Stimulated activated naive CD8-positive, alpha-beta T cell treated with anti-CD3 and anti-CD28 coated beads, Interleukin-15, amount 100 ng/mL, for 72 hours (primary cell): ENCODE data around the gene CUL7.
"Not testable (repeated sequence)": the region's sequence is repeated elsewhere in the genome, so short reads cannot be mapped to it uniquely, and the experiment has no call there.

Experiments
- ATAC-seq: fragments of 150-1000 bp; cut with Tn5 transposase; 2 replicates; pipeline ENCODE4 v1.10.0; 2021; ENCODE audit warnings: mild to moderate bottlenecking, moderate library complexity
- DNase-seq, 2 donors: peaks; one replicate each; pipeline ENCODE4 v3.0.0; 2021 to 2022
- H3K27ac Mint-ChIP-seq, 2 donors: one replicate each; pipeline ENCODE4 v1.8.0; 2022; ENCODE audit warnings: mild to moderate bottlenecking in 2 of 2, mixed read lengths in 2 of 2, moderate library complexity in 2 of 2
- H3K27me3 Mint-ChIP-seq: one replicate; pipeline ENCODE4 v1.8.0; 2022; ENCODE audit warnings: mixed read lengths
- H3K4me1 Mint-ChIP-seq: one replicate; pipeline ENCODE4 v1.8.0; 2022; ENCODE audit warnings: mild to moderate bottlenecking, mixed read lengths
- H3K4me3 Mint-ChIP-seq, 2 donors: one replicate each; pipeline ENCODE4 v1.8.0; 2022; ENCODE audit warnings: mild to moderate bottlenecking in 2 of 2, mixed read lengths in 2 of 2, moderate library complexity in 1 of 2
- H3K9me3 Mint-ChIP-seq, 2 donors: one replicate each; pipeline ENCODE4 v1.8.0; 2022; ENCODE audit warnings: mixed read lengths in 2 of 2

CUL7 gene

DNA sequence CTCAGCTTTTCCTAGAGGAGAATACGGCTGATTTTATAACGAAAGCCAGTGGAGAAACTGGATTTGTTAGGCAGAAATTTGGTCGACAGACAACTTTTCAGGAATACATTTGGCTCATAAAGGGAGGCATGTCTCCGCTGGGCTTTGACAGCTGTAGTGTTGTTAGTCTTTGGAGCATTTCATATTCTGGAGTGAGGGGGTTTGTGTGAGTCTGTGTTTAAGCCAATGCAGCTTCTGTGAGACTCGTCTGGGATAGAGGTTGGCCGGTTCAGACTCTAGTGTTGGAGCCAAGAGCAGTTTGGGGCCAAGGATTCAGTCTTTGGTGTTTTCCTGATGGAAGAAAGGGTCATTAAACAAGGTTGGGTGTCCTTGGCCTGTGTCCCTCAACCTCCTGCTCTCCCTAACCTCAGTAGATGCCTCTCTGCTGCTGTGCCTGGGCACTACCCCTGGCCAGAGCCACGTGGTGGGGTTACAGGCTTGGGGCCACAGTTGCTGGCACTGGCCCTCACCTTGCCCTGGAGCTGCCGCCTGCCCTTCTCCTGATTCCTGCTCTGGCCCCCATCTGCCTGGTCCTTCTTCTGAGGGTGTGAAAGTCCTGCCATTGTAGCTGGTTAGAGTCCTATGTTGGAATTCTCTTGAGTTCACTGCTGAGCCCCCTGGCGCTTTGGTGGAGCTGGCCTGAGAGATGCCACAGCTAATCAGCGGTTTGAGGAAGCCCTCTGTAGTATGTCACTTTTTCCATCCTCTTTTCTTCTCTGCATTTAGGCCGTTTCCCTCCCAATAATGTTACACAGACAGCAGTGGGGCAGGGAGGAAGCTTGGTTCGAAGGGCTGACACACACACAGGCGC lies 29.4 kb upstream of the CUL7 start:
- Mint-ChIP-seq H3K9me3 (no peaks in the 10 kb centered on the region), H3K27me3 (peaks cover 10% of the 10 kb centered on the region), H3K27ac (no peak overlapping the region), H3K4me1 (peaks cover 9% of the 10 kb centered on the region), H3K4me3 (no peak overlapping the region)
- ATAC-seq (no peak), DNase-seq (no peak)

DNA sequence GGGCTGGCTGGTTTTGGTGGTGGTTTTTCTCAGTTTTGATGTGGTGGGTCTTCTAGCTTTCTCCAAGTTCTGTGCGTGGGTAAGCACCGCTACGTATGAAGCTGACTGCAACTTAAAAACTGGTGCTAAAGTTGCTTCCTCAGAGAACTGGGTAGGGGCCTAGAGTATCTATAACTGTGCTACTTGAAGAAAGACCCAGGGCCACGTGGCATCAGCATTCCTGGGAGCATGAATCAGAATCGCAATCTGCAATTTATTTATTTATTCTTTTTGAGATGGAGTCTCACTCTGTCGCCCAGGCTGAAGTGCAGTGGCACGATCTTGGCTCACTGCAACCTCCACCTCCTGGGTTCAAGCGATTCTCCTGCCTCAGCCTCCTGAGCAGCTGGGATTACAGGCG lies 28.3 kb upstream of the CUL7 start:
- not testable (repeated sequence) for H3K27ac Mint-ChIP-seq, ATAC-seq, H3K4me3 Mint-ChIP-seq, DNase-seq, H3K9me3 Mint-ChIP-seq
- H3K27me3 Mint-ChIP-seq: peaks cover 21% of the 10 kb centered on the region
- H3K4me1 Mint-ChIP-seq: peaks cover 14% of the 10 kb centered on the region

DNA sequence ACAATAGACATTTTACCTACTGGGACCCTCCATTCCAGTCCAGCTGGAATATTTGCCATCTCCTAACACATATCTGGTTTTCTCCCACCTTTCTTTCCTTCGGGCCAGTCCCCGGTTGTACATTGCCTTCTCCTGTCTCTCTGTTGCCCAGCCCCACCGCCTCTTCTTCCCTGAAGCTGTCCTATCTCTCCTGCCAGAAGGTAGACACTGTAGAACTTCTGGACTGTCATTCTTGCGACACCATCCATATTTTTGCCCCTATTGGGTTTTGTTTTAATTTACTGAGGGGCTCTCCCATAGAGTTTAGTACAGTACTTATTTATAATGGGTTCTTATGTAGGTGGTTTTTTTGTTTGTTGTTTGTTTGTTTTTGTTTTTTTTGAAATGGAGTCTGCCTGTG lies 27.4 kb upstream of the CUL7 start:
- ATAC-seq (no peak), DNase-seq (no peak)
- Mint-ChIP-seq H3K27me3 (peaks cover 28% of the 10 kb centered on the region), H3K27ac (no peak overlapping the region), H3K4me1 (peaks cover 15% of the 10 kb centered on the region), H3K9me3 (no peaks in the 10 kb centered on the region), H3K4me3 (no peak overlapping the region)

DNA sequence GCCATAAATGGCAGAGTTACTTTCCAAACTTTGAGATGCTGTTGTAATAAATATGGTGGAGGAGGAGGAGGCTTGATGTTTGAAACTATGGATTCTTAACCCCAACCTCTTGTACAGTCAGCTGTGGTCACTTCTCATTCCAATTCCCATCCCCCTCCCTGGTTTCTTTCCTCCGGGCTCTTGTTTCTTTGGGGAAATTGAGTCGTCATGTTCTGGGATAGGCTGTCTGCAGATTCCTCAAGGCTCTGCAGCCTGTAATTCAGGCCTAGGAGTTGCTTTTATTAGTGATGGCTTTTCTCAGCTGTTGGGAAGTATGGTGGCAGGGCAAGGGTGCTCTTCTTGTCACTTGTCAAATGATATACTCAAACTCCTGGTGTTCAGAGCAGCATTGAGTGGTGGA lies 25.0 kb upstream of the CUL7 start:
- DNase-seq: no peak
- H3K4me3 Mint-ChIP-seq: no peak overlapping the region
- peaks cover 11% of the 10 kb centered on the region for H3K4me1 Mint-ChIP-seq
- H3K27me3 Mint-ChIP-seq: peaks cover 35% of the 10 kb centered on the region
- ATAC-seq: no peak
- H3K9me3 Mint-ChIP-seq: no peaks in the 10 kb centered on the region
- no peak overlapping the region for H3K27ac Mint-ChIP-seq

DNA sequence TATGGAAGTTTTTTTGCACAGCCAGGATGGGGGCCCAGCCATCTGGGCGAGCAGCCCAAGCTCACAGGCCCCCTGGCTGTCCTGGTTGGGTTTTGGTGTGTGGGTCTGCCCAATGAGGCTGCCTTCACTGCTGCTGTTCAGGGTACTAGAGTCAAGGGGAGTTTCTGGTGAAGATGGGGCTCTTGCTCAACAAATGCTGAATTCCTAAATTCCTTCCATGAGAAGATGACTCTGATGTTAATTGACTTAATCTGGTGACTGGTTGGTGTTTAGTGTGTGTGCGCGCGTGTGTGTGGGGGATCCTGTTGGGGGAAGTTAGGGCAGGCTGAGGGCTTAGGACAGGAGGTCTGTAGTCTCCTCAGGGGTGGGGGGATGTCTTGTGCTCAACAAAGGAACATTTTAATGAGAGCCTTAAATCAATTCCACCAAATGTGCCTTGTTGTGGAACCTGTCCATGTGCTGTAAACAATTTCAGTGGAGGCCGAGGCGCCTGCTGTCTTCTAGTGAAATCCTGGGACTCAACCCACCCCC lies 24.4 kb upstream of the CUL7 start:
- Mint-ChIP-seq H3K27me3 (peaks cover 35% of the 10 kb centered on the region), H3K27ac (no peak overlapping the region), H3K4me1 (peaks cover 11% of the 10 kb centered on the region), H3K9me3 (no peaks in the 10 kb centered on the region), H3K4me3 (no peak overlapping the region)
- no peak for ATAC-seq
- no peak for DNase-seq

DNA sequence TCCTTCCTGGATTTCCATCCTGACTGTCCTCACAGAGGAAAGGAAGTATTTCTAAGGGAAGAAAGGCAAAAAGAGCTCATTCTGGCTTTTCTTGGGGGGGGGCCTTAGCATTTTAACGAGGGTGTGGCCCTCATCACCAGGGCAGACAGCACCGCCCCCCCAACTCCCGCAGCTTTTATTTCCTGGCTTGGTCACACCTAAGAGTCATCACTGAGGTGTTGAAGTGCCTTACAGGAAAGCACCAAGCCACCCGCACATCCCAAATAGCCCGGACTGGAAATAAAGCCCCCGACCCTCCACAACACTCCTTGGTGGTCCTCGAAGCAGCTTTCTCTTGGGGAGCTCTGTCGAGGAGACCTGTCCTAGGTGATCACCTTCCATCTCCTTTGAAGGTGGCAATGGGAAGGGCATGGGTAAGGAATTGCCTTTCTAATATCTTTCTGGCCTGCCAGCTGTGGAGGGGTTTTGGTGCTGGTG lies 23.7 kb upstream of the CUL7 start:
- ATAC-seq (no peak), DNase-seq (no peak)
- H3K27me3 Mint-ChIP-seq: peaks cover 35% of the 10 kb centered on the region
- H3K4me1 Mint-ChIP-seq: peaks cover 11% of the 10 kb centered on the region
- no peak overlapping the region for H3K27ac Mint-ChIP-seq
- peak overlapping the region; percentile 68 to 79 for H3K4me3 Mint-ChIP-seq
- no peaks in the 10 kb centered on the region for H3K9me3 Mint-ChIP-seq

DNA sequence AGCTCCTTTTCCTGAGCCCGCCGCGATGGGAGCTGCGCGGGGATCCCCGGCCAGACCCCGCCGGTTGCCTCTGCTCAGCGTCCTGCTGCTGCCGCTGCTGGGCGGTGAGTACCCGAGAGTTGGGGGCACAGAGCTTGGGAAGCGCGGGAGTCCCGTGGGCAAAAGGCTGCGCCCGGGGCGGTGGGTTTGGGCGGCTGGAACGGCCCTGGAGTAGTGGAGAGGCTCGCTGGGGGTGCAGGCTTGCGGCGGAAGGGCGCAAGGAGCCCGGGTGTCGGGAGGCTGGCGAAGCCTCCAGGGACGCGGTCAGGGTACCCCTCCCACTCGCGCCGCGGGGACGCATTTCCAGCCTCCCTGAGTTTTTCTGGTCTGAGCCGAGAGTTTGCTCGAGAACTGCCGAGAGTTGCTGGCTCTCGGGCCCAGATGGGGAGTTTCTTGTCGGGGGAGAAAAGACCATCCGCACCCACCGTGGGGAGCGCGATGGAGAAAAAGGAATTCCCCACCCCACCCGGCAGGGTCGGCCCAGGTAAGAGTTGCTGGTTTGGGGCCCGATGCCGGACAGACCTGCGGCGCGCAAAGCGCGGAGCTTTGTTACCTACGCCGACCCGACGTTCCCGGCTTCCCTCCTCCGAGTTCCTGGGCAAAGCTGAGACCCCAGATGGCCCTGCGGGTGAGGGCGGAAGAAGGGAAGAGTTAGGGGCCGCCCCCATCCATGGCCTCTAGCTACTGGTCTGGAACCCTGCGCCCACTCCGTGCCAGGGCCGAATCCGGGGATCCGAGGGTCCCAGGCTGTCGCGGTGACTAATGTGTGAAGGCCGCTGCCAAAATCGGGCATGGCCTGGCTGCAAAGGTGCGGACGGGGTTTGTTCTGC lies 23.0 kb upstream of the CUL7 start:
- Mint-ChIP-seq H3K27me3 (peaks cover 35% of the 10 kb centered on the region), H3K27ac (no peak overlapping the region), H3K4me3 (peak overlapping the region; percentile 68 to 79), H3K4me1 (peaks cover 11% of the 10 kb centered on the region), H3K9me3 (no peaks in the 10 kb centered on the region)
- DNase-seq (no peak), ATAC-seq (peak; percentile 33)

DNA sequence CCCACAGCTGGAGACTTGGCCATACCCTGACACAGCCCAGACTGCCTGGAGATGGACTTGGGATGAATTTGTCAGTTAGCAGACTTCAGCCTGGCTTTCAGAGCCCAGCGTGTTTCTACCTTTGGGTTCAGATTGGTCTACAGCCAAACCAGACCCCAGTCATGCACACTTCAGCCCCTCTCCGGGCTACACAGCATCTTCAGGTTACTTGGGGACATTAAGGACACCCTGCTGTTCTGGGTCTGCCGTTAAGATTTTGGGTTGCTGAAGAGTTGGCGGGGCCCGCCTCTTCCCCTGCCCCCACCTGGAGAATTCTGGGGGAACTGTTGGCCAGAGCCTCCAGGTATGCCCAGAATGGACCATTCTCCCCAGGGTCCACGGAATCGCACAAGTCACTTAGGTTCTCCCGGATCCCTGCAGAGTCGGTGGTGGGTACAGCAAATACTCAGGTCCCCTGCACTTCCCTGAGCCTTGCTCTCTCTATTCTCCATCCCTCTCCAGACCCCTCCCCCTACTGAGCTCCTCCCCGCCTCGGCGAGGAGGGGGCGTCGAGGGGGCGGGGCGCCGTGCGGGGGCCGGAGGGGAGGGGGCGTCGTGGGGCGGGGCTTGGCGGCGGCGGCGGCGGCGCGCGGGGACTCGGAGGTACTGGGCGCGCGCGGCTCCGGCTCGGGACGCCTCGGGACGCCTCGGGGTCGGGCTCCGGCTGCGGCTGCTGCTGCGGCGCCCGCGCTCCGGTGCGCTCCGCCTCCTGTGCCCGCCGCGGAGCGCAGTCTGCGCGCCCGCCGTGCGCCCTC lies 22.2 kb upstream of the CUL7 start, which contains the start of gene PTK7:
TSS of gene PTK7 (plus strand) at position 645 of the 794 bp plus-strand sequence. CDS start 175 bp downstream, outside the sequence.
- Mint-ChIP-seq H3K4me1 (peaks cover 11% of the 10 kb centered on the region), H3K9me3 (no peaks in the 10 kb centered on the region), H3K27me3 (peaks cover 35% of the 10 kb centered on the region), H3K27ac (no peak within 1 kb of the TSS), H3K4me3 (peak within 1 kb of the TSS; percentile 68 to 79)
- DNase-seq (no peak), ATAC-seq (peak; percentile 78)

DNA sequence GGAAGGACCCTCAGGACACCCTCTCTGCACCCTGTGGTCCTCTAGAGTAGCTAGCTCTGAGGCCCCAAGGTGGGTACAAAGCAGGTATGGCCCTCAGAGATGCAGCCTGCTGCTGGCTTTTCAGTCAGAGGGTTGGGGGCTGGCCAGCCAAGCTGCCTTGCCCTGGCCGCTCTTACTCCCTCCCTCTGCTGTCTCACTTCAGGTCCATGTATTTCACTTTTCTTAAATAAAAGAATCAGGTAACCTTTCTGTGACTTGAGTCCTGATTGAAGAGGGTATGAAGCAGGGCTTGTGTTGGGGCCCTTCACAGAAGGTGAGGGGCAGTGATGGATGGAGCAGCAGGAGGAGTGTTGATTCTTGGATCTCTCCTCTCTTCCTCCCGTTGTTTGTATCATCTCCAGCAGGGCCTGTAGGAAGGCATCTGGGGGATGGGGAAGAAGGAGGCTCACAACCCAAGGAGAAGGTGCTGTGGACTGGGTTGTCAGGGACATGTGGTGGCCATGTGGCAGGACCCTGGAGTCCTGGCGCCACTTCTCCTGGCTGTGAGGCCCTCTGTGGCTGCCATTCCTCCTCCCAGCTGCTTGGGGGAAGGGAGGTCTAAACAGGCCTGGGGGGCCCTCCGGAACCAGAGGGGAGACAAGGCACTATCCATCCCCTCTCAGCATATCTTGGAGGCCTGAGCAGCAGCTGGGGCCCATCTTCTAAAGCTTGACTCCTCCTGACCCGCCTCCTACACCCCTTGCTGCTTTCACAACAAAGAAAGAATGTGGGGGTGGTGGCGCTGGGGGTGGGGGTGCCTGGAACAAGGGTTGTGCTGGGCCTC lies 21.4 kb upstream of the CUL7 start:
- DNase-seq (no peak), ATAC-seq (no peak)
- peaks cover 35% of the 10 kb centered on the region for H3K27me3 Mint-ChIP-seq
- H3K27ac Mint-ChIP-seq: no peak overlapping the region
- H3K4me3 Mint-ChIP-seq: no peak overlapping the region
- H3K4me1 Mint-ChIP-seq: peaks cover 11% of the 10 kb centered on the region
- H3K9me3 Mint-ChIP-seq: no peaks in the 10 kb centered on the region

DNA sequence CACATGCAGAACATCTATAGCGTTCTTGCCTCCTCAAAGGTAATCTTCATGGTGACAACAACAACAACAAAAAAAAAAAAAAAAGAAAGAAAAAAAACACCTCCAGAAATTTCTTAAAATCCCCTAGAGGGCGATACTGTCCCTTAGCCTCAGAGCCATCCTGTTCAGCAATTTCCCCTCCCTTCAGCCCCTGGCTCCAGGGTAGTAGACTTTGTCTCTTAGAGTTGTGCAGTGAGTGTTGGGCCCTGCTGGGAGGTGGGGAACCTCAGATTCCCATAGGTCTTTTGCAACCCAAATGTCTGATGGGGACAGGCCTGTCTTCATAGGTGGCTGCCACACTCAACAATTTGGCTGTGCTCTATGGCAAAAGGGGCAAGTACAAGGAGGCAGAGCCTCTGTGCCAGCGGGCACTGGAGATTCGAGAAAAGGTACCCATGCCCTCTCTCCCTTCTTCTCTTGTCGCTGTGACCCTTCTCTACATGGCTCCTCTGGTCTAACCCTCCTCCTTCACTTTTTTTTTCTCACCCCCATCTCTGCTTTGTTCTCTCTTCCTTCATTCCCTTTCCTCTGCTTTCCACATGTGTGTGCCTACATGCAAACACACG lies 16.5 kb upstream of the CUL7 start:
- H3K27ac Mint-ChIP-seq: no peak overlapping the region
- no peaks in the 10 kb centered on the region for H3K9me3 Mint-ChIP-seq
- ATAC-seq (peak; percentile 80), DNase-seq (no peak)
- H3K27me3 Mint-ChIP-seq: peaks cover 5% of the 10 kb centered on the region
- H3K4me3 Mint-ChIP-seq: no peak overlapping the region
- H3K4me1 Mint-ChIP-seq: no peaks in the 10 kb centered on the region

DNA sequence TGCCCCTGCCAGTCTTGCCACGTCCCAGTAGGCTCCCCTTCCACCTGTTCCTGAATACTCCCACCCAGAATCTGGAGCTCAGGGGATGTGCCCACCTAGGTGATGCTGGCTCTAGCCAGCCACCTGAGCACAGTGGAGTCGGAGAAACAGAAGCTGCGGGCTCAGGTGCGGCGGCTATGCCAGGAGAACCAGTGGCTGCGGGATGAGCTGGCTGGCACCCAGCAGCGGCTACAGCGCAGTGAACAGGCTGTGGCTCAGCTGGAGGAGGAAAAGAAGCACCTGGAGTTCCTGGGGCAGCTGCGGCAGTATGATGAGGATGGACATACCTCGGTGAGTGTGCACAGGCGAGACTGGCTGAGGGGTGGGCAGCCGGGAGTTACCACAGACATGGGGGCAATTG lies 9.2 kb upstream of the CUL7 start:
- Mint-ChIP-seq H3K9me3 (no peaks in the 10 kb centered on the region), H3K4me1 (peaks cover 30% of the 10 kb centered on the region), H3K27me3 (no peaks in the 10 kb centered on the region), H3K4me3 (no peak overlapping the region), H3K27ac (no peak overlapping the region)
- ATAC-seq: no peak
- no peak for DNase-seq

DNA sequence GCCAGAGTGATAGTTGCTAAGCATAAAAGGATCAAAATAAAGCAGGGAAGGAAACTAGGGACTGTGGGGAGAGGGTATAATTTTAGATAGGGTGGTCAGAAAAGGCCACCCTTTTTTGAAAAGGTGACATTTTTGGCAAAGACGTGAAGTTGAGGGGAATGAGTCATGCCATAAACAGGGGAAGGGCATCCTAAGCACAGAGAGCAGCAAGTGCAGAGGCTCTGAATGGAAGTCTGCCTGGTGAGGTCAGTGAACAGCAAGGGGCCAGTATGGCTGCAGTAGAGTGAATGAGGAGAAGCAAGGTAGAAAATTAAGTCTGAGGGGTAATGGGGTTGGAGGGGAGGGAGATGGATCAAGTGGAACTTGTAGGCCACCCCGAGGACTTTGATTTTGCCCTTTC lies 8.2 kb upstream of the CUL7 start:
- no peaks in the 10 kb centered on the region for H3K27me3 Mint-ChIP-seq
- no peak overlapping the region for H3K4me3 Mint-ChIP-seq
- H3K27ac Mint-ChIP-seq: no peak overlapping the region
- DNase-seq (no peak), ATAC-seq (no peak)
- H3K4me1 Mint-ChIP-seq: peaks cover 33% of the 10 kb centered on the region
- H3K9me3 Mint-ChIP-seq: no peaks in the 10 kb centered on the region

DNA sequence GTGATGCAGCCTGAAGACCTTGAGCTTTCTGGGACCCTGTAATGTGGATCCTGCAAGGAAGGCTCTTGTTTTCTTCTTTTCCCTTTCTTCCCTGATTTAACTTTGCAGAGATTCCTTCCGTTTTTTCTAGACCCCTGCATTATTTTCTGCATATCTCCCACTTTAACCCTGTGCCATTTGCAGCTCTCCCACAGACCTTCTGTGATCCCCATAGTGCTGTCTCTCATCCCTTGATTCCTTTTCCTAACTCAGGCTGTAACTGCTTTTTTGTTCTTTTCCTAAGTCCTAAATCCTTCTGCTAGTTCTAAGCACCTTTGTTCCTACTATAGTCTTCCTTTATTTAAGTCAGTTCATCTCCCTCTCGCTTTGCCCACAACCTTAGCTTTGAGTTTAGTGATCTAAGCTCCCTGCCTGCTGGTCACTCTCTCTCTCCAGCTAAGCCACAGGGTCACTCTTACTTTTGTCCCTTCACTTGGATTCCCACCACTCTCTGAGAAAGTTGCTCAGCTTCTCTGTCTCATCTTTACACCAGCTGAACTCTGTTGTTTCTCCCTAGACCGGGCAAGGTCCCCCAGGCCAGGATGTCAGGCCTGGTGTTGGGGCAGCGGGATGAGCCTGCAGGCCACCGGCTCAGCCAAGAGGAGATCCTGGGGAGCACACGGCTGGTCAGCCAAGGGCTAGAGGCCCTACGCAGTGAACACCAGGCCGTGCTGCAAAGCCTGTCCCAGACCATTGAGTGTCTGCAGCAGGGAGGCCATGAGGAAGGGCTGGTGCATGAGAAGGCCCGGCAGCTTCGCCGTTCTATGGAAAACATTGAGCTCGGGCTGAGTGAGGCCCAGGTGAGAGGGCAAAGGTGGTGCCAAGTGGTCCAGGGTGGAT lies 7.3 kb upstream of the CUL7 start:
- Mint-ChIP-seq H3K27me3 (no peaks in the 10 kb centered on the region), H3K27ac (peak overlapping the region in 1 of 2 donors; percentile 1), H3K9me3 (no peaks in the 10 kb centered on the region), H3K4me1 (peaks cover 36% of the 10 kb centered on the region), H3K4me3 (peak overlapping the region; percentile 88 to 93)
- ATAC-seq (no peak), DNase-seq (no peak)
